COLO668 (cell line): ENCODE data around the gene BPGM.

Source experiments
- DNase-seq: peaks from one replicate; lab custom pipeline; 2025; ENCODE audit not compliant: unreplicated experiment; lab: John Stamatoyannopoulos, UW

BPGM gene

DNA sequence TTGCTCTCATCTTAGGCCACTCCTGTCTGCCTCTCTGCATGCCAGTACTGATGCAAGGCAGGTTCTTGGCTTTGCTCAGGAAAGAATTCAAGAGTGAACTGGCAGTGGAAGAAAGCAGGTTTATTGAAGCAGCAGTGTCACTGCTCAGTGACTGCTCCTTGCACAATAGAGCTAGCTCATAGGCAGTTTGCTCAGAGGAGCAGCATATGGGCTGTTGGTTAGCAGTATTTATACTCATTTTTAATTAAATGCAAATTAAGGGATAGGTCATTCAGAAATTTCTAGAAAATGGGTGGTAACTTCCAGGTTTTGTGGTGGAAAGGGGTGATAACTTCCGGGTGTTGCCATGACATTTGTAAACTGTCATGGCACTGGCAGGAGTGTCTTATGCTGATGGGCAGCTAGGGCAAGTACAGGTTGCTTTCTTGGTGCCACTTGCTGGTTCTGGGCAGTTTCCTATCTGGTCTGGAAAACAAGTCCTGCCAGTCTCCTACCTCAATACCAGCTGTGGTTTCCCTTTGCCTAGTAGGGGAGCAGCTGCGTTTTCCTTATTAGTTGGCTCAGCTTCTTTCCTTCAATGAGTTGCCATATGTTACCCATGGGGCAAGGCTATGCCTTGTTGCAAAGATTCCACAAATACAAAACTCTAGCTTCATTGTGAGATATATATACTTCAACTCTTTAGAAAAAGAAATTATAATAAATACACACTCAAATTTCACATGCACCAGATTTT, 68.0 kb downstream of the BPGM start:
- no peak for DNase-seq

DNA sequence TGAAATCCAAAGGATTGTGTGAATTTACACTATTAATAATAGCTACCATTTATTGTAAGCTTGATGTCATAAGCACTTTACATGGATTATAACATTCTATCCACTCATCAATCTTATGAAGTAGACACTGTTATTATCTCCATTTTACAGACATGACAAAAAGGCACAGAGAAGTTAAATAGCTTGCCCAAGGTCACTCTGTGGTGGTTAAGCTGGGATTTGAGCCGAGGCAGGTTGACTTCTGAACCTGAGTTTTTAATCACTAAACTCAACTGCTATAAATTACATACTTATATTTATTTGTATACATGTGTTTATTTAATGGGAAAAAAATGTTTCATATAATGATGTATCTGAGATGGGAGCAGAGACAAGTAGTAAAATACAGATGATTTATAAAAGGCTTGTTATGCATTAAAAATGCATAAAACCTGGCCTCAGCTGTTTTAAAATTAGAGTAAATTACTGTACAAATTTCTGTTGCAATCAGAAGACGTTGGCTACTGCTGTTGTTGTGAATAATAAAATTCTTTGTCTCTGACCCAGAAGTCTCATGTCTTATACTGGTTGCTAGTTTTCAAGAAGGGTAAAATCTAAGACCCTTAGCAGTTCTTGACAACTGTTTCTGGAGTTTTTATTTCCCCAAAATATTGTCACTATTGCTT, 71.7 kb downstream of the BPGM start:
- no peak for DNase-seq

- DNase-seq, result no peak
These were observed 73.7 kb downstream of the BPGM start for GRCh38 chr7:134720091-134720935.

GRCh38 chr7:134721171-134721570, 74.5 kb downstream of the BPGM start:
- DNase-seq, result no peak

DNA sequence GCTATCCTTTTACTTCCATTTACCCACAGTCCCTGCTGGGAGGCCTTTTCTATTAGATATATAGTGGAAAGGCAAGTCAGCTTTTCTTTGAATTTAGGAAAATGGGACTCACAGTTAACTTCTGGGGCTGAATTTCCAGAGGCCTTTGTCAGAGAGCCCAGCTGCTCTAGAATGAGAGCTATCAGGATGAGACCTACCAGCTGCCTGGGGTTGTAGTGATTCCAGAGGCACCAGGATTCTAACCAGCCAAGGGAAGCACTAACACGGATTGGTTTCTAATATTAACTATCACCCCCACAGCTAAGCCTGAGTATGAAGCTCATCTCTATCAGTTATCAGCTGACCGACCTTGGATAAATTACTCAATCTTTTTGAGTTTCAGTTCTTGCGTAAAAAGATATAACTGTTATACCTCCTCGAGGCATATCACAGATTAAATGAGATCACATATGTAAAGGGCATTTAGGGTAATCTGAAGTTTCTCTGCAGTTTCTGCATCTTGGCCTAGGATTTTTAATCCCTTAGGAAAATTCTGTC, 76.2 kb downstream of the BPGM start:
- DNase-seq, result no peak

- no peak for DNase-seq
These were observed 77.2 kb downstream of the BPGM start for GRCh38 chr7:134723892-134724291.

DNA sequence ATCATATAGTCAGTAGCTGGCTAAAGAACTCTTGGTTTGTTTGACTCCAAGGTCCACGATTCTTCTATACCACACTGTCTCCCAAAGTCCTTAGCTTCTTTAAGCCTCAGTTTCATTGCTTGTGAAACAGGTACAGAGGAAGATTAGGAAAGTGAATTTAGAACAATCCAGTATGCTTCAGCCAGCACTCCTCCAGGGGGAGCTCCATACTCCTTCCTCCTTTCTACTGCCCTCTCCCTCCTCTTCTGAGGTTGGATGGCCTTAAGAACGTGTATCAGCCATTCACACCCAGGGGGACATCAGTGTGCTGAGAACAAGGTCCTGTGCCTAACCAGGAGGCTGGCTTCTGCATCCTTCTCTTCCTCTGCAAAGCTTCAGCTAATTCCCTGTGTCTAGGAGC, 78.0 kb downstream of the BPGM start:
- no peak for DNase-seq

- DNase-seq, result no peak
These were observed 79.9 kb downstream of the BPGM start for GRCh38 chr7:134726581-134726980.

- DNase-seq, result no peak
These were observed 81.1 kb downstream of the BPGM start for GRCh38 chr7:134727711-134728110.
